Right lobe of liver (tissue), 6 donors: ENCODE results near the gene DCAF17. TPM values are rescaled to one million over a fixed set of nuclear protein-coding genes. Genes with fewer than 3 reads are reported as not detected.

Experiments used
- ATAC-seq, 4 donors: fragments of 200-7000 bp; cut with Tn5 transposase; one replicate each; pipeline ENCODE4 v1.9.1; 2020; ENCODE audit warnings: mild to moderate bottlenecking in 4 of 4, moderate library complexity in 4 of 4
- DNase-seq, 3 donors: peaks; one replicate each; pipeline ENCODE4 v3.0.0-alpha.2; 2020
- H3K27ac ChIP-seq, 3 donors: fragments of 200-600 bp; one replicate each; pipeline ENCODE4 v1.8.0; 2022
- H3K27me3 ChIP-seq, 2 donors: fragments of 200-600 bp; one replicate each; pipeline ENCODE4 v1.8.0; 2022
- H3K36me3 ChIP-seq, 4 donors: fragments of 200-600 bp; sonication (generic) in 1 of 4; one replicate each; pipeline versions ENCODE4 v1.5.1 to v1.8.0; 2017 to 2022; ENCODE audit warnings: control low read depth in 1 of 4
- H3K4me1 ChIP-seq, 4 donors: fragments of 200-600 bp; sonication (generic) in 1 of 4; one replicate each; pipeline versions ENCODE4 v1.5.1 to v1.8.0; 2017 to 2022; ENCODE audit warnings: control low read depth in 1 of 4
- H3K4me3 ChIP-seq, 3 donors: fragments of 200-600 bp; one replicate each; pipeline ENCODE4 v1.8.0; 2022
- H3K9me3 ChIP-seq, 4 donors: fragments of 200-600 bp; sonication (generic) in 1 of 4; one replicate each; pipeline versions ENCODE4 v1.5.1 to v1.8.0; 2017 to 2022; ENCODE audit warnings: control low read depth in 1 of 4
- POLR2A ChIP-seq: fragments of 450-650 bp; IDR thresholded peaks from one replicate; pipeline ENCODE4 v1.6.1; 2017; ENCODE audit warnings: antibody characterized with exemption, mild to moderate bottlenecking
- WGBS: methylation state at CpG from one replicate; pipeline ENCODE4 v1.1.6; 2018; ENCODE audit warnings: low coverage, low lambda C conversion rate; ENCODE audit not compliant: insufficient coverage; ENCODE audit errors: missing lambda C conversion rate; 5-methylcytosine and 5-hydroxymethylcytosine counted together
- intact Hi-C, 2 donors: fragments of 100-400 bp; cut with DNase I; formaldehyde crosslinking; loops; one replicate each; pipeline versions ENCODE4 v1.11.2 to v1.14.1; 2022
- total RNA-seq, 6 experiments: library from RNA; depleted of rRNA in 2 of 6; stranded (reverse); fragments of >200 nt in 2 of 6; fragmentation: NEBNext Ultra II Directional in 3 of 6; extraction: Animal tissue kit (Norgen Biotek cat#: 25700) in 3 of 6; gene quantifications; one replicate each; pipeline versions ENCODE4 v1.1.0 to v1.2.4, GENCODE V29; 2016 to 2023
- TF ChIP-seq, protein P1 (sequence below), 4 donors: fragments of 200-600 bp in 3 of 4; fragments of 450-650 bp in 1 of 4; IDR thresholded peaks; one replicate each; pipeline versions ENCODE4 v1.5.1 to v1.8.0; 2016 to 2022; ENCODE audit warnings: antibody characterized with exemption in 4 of 4, mild to moderate bottlenecking in 2 of 4
- donor health status: DM: no; HTN: yes; CAD: no.
- donor health status: DM: no; HTN: no; CAD: no.
- donor health status: DM: no; HTN: no; CAD: no.
- donor health status: DM: no; HTN: yes; CAD: no.
- donor health status: DM: no; HTN: yes; CAD: no.

DCAF17 gene
- total RNA-seq, 6 experiments from 2014 or later, result 5.5 to 8.1 (median 6.9) TPM

- no peak for TF ChIP-seq POLR2A
- TF ChIP-seq, protein P1, sequence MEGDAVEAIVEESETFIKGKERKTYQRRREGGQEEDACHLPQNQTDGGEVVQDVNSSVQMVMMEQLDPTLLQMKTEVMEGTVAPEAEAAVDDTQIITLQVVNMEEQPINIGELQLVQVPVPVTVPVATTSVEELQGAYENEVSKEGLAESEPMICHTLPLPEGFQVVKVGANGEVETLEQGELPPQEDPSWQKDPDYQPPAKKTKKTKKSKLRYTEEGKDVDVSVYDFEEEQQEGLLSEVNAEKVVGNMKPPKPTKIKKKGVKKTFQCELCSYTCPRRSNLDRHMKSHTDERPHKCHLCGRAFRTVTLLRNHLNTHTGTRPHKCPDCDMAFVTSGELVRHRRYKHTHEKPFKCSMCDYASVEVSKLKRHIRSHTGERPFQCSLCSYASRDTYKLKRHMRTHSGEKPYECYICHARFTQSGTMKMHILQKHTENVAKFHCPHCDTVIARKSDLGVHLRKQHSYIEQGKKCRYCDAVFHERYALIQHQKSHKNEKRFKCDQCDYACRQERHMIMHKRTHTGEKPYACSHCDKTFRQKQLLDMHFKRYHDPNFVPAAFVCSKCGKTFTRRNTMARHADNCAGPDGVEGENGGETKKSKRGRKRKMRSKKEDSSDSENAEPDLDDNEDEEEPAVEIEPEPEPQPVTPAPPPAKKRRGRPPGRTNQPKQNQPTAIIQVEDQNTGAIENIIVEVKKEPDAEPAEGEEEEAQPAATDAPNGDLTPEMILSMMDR (IDR thresholded peaks at IDR 0.05), result no peak
- 28% methylated on average over 1 of the region's 1 CpG for WGBS
- no peak overlapping the region for H3K4me3 ChIP-seq
- DNase-seq (no peak), ATAC-seq (peak; percentile 78 to 90 (median 80))
- peaks cover 0 to 8% (median 2%) of the 10 kb centered on the region in 4 donors for H3K4me1 ChIP-seq
- no peaks in the 10 kb centered on the region for H3K36me3 ChIP-seq
- intact Hi-C loops, result no loop called here
- no peaks in the 10 kb centered on the region for H3K9me3 ChIP-seq
- H3K27ac ChIP-seq, result no peak overlapping the region
- no peaks in the 10 kb centered on the region for H3K27me3 ChIP-seq
Observed at GRCh38 chr2:171475979-171476378, 42.0 kb downstream of the DCAF17 start.

- H3K4me1 ChIP-seq, result peaks cover 0 to 8% (median 2%) of the 10 kb centered on the region in 4 donors
- intact Hi-C loops, result no loop called here
- no peak overlapping the region for H3K4me3 ChIP-seq
- H3K9me3 ChIP-seq, result no peaks in the 10 kb centered on the region
- WGBS, result 80% methylated on average over 1 of the region's 1 CpG
- no peaks in the 10 kb centered on the region for H3K36me3 ChIP-seq
- no peaks in the 10 kb centered on the region for H3K27me3 ChIP-seq
- DNase-seq (no peak), ATAC-seq (no peak)
- H3K27ac ChIP-seq, result no peak overlapping the region
- TF ChIP-seq, protein P1 (IDR thresholded peaks at IDR 0.05), result no peak
- no peak for TF ChIP-seq POLR2A
Observed at GRCh38 chr2:171478345-171478744, 44.3 kb downstream of the DCAF17 start.

GRCh38 chr2:171479154-171479814 is 45.3 kb downstream of the DCAF17 start:
- TF ChIP-seq POLR2A, result no peak
- TF ChIP-seq, protein P1 (IDR thresholded peaks at IDR 0.05), result no peak
- no peak for ATAC-seq
- no peak for DNase-seq
- Histone ChIP-seq H3K27me3 (no peaks in the 10 kb centered on the region), H3K27ac (no peak overlapping the region), H3K4me3 (no peak overlapping the region), H3K9me3 (no peaks in the 10 kb centered on the region), H3K4me1 (peaks cover 0 to 8% (median 2%) of the 10 kb centered on the region in 4 donors), H3K36me3 (no peaks in the 10 kb centered on the region)
- 81% methylated on average over 3 of the region's 3 CpGs for WGBS
- intact Hi-C loops, result no loop called here

- TF ChIP-seq POLR2A, result no peak
- TF ChIP-seq, protein P1 (IDR thresholded peaks at IDR 0.05), result no peak
- WGBS, result no CpG with 5 or more reads among the region's 1 CpG
- no peak for ATAC-seq
- Histone ChIP-seq H3K27ac (no peak overlapping the region), H3K36me3 (no peaks in the 10 kb centered on the region), H3K4me3 (no peak overlapping the region), H3K27me3 (no peaks in the 10 kb centered on the region), H3K4me1 (peaks cover 0 to 7% (median 2%) of the 10 kb centered on the region in 4 donors), H3K9me3 (no peaks in the 10 kb centered on the region)
- intact Hi-C loops, result no loop called here
- no peak for DNase-seq
Observed at GRCh38 chr2:171480908-171481307, 46.9 kb downstream of the DCAF17 start.
